ENCODE measurements around the gene YPEL5. TPM values are rescaled to one million over a fixed set of nuclear protein-coding genes. Genes with fewer than 3 reads are reported as not detected.

Gene YPEL5
- total RNA-seq, 2 experiments from 2014 or later = 38.9 to 52.1 TPM

GRCh38 chr2:30115981-30116285 is 30.9 kb upstream of the YPEL5 start:
- Histone ChIP-seq H3K4me3 (ENCODE audit: low read depth, low read length, poor library complexity, severe bottlenecking) (no peak overlapping the region), H3K4me2 (ENCODE audit: low read length) (no peak overlapping the region), H3K27ac (ENCODE audit: low read depth, low read length, poor library complexity, severe bottlenecking) (no peak overlapping the region), H3K79me2 (ENCODE audit: insufficient read depth, low read depth, low read length) (no peaks in the 10 kb centered on the region), H2AFZ (ENCODE audit: low read length) (no peak overlapping the region; the same call in 1 of the 2 replicates), H3K36me3 (ENCODE audit: insufficient read depth, low read length) (no peaks in the 10 kb centered on the region), H3K9me2 (ENCODE audit: insufficient read depth, low read length) (no peaks in the 10 kb centered on the region), H3K9me3 (ENCODE audit: low read length) (no peaks in the 10 kb centered on the region), H3K4me1 (ENCODE audit: insufficient read depth, low read length, poor library complexity, severe bottlenecking) (peaks cover 10% of the 10 kb centered on the region), H4K20me1 (ENCODE audit: insufficient read depth, low read length) (no peaks in the 10 kb centered on the region)
- no TSS peak for BruUV-seq (replicated peaks)
- intact Hi-C loops (cut with micrococcal nuclease; ENCODE audit: unreplicated experiment) = loop anchor here (1.0 kb wide), 3 partner anchors 25 to 193 kb away; no protein-coding TSS in a partner anchor
- TF ChIP-seq EZH2phosphoT487 (IDR thresholded peaks at IDR 0.05; ENCODE audit: borderline replicate concordance, low read depth, low read length) (no peak), CTCF (conservative IDR thresholded peaks at IDR 0.05; ENCODE audit: low read length) (peak; percentile 50; the same call in 1 of the 2 replicates)
- POLR2A ChIA-PET = interaction anchor here (0.7 to 0.9 kb wide), 2 partner anchors 28 to 39 kb away, joined by 3 read pairs; no protein-coding TSS in a partner anchor
- no peak for DNase-seq (ENCODE audit: low spot score)
- CTCF ChIA-PET (ENCODE audit: unreplicated experiment) = no interaction called here

GRCh38 chr2:30122362-30122761 is 24.4 kb upstream of the YPEL5 start:
- Histone ChIP-seq H3K79me2 (ENCODE audit: insufficient read depth, low read depth, low read length) (no peaks in the 10 kb centered on the region), H3K4me1 (ENCODE audit: insufficient read depth, low read length, poor library complexity, severe bottlenecking) (no peaks in the 10 kb centered on the region), H3K4me3 (ENCODE audit: low read depth, low read length, poor library complexity, severe bottlenecking) (no peak overlapping the region), H4K20me1 (ENCODE audit: insufficient read depth, low read length) (no peaks in the 10 kb centered on the region), H3K9me2 (ENCODE audit: insufficient read depth, low read length) (no peaks in the 10 kb centered on the region), H3K9me3 (ENCODE audit: low read length) (no peaks in the 10 kb centered on the region), H2AFZ (ENCODE audit: low read length) (no peak overlapping the region), H3K27ac (ENCODE audit: low read depth, low read length, poor library complexity, severe bottlenecking) (no peak overlapping the region), H3K4me2 (ENCODE audit: low read length) (no peak overlapping the region), H3K36me3 (ENCODE audit: insufficient read depth, low read length) (no peaks in the 10 kb centered on the region)
- BruUV-seq (replicated peaks) = no TSS peak
- DNase-seq (ENCODE audit: low spot score) = no peak
- CTCF ChIA-PET (ENCODE audit: unreplicated experiment) = no interaction called here
- POLR2A ChIA-PET = no interaction called here
- TF ChIP-seq EZH2phosphoT487 (IDR thresholded peaks at IDR 0.05; ENCODE audit: borderline replicate concordance, low read depth, low read length) (no peak), CTCF (conservative IDR thresholded peaks at IDR 0.05; ENCODE audit: low read length) (no peak)
- intact Hi-C loops (cut with micrococcal nuclease; ENCODE audit: unreplicated experiment) = no loop called here

- no peak for DNase-seq (ENCODE audit: low spot score)
- BruUV-seq (replicated peaks) = no TSS peak
- POLR2A ChIA-PET = interaction anchor here (1.0 kb wide), 1 partner anchor 23 kb away, joined by 3 read pairs; no protein-coding TSS in a partner anchor
- intact Hi-C loops (cut with micrococcal nuclease; ENCODE audit: unreplicated experiment) = no loop called here
- no peaks in the 10 kb centered on the region for H3K9me3 ChIP-seq (ENCODE audit: low read length)
- H2AFZ ChIP-seq (ENCODE audit: low read length) = no peak overlapping the region
- TF ChIP-seq EZH2phosphoT487 (IDR thresholded peaks at IDR 0.05; ENCODE audit: borderline replicate concordance, low read depth, low read length) = no peak
- no peak for TF ChIP-seq CTCF (conservative IDR thresholded peaks at IDR 0.05; ENCODE audit: low read length)
- no peaks in the 10 kb centered on the region for H3K36me3 ChIP-seq (ENCODE audit: insufficient read depth, low read length)
- H4K20me1 ChIP-seq (ENCODE audit: insufficient read depth, low read length) = no peaks in the 10 kb centered on the region
- H3K79me2 ChIP-seq (ENCODE audit: insufficient read depth, low read depth, low read length) = no peaks in the 10 kb centered on the region
- CTCF ChIA-PET (ENCODE audit: unreplicated experiment) = no interaction called here
- H3K4me3 ChIP-seq (ENCODE audit: low read depth, low read length, poor library complexity, severe bottlenecking) = no peak overlapping the region
- no peak overlapping the region for H3K27ac ChIP-seq (ENCODE audit: low read depth, low read length, poor library complexity, severe bottlenecking)
- H3K4me1 ChIP-seq (ENCODE audit: insufficient read depth, low read length, poor library complexity, severe bottlenecking) = no peaks in the 10 kb centered on the region
- no peaks in the 10 kb centered on the region for H3K9me2 ChIP-seq (ENCODE audit: insufficient read depth, low read length)
- H3K4me2 ChIP-seq (ENCODE audit: low read length) = no peak overlapping the region
Observed at GRCh38 chr2:30127016-30127893, 19.6 kb upstream of the YPEL5 start.

Data from OCI-LY7 (cell line).